ENCODE data around the gene OR1E2. TPM values are rescaled to one million over a fixed set of nuclear protein-coding genes. Genes with fewer than 3 reads are reported as not detected.
"Not testable (repeated sequence)": the region's sequence is repeated elsewhere in the genome, so short reads cannot be mapped to it uniquely, and the experiment has no call there.

OR1E2 gene
- total RNA-seq, 1 experiment from 2014 or later, result 0.42 TPM

DNA sequence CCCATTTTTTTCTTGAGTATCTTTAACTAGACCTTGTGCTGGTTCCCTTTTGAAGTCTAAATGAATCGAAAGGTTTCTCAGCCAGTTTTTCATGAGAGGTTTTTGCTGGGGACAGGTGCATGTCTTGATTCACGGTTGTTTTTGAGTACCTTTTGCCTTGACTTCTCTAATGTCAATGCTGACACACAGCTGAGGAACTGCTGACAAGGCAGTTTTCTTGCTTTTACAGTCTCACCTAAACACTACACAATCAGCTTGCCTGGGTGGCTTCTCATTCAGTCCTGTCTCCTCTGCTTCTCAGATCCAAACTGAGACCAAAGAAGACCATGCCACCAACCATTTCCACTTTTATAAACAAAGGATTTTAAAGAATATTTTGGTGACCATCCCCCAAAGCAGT is 15.4 kb downstream of the OR1E2 start:
- DNase-seq, result no peak
- no peaks in the 10 kb centered on the region for H3K27me3 ChIP-seq

DNA sequence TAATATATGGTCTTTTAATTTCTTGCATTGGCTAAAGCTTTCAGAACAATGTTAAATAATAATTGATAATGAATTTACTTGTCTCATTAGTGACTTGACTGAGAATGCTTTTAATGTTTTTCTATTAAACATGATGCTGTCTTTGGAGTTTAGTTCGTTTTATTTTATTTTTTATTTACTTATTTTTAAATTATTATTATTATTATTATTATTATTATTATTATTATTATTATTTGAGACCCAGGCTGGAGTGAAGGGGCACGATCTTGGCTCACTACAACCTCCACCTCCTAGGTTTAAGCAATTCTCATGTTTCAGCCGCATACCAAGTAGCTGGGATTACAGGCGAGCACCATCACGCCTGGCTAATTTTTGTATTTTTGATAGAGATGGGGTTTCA is 18.0 kb downstream of the OR1E2 start:
- no peak overlapping the region for H3K27ac ChIP-seq
- H3K36me3 ChIP-seq, result no peaks in the 10 kb centered on the region
- H3K4me1 ChIP-seq, result no peaks in the 10 kb centered on the region
- H3K27me3 ChIP-seq, result no peaks in the 10 kb centered on the region
- H3K4me3 ChIP-seq, result no peak overlapping the region
- H3K9me3 ChIP-seq (replicated peaks), result no peaks in the 10 kb centered on the region
- DNase-seq, result no peak

More for the DNA sequence above, 15.4 kb downstream of the OR1E2 start:
- Histone ChIP-seq H3K4me1 (no peaks in the 10 kb centered on the region), H3K27ac (no peak overlapping the region), H3K36me3 (no peaks in the 10 kb centered on the region), H3K4me3 (no peak overlapping the region), H3K9me3 (replicated peaks) (no peaks in the 10 kb centered on the region)

DNA sequence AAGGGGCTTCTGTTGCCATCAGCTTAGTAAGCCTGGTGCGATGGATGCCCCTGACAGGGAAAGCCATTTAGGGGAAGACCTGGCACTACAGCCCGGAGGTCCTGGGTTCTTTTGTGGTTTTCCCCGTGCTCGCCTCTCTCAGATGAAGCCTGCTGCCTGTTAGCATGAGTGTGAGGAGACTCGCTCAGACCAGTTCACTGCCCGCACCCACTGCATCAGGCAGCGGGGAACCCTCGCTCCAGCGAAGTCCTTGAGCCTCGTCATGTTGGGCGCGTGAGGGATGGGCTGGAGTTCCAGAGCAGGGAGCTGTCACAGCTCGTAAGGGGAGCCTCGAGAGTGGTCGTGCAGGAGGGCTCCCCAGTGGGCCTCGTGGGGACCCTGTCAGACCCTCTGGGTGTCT is 21.4 kb downstream of the OR1E2 start:
- H3K4me3 ChIP-seq; DNase-seq; H3K4me1 ChIP-seq; H3K9me3 ChIP-seq (replicated peaks); H3K36me3 ChIP-seq; H3K27me3 ChIP-seq; H3K27ac ChIP-seq: not testable (repeated sequence)

DNA sequence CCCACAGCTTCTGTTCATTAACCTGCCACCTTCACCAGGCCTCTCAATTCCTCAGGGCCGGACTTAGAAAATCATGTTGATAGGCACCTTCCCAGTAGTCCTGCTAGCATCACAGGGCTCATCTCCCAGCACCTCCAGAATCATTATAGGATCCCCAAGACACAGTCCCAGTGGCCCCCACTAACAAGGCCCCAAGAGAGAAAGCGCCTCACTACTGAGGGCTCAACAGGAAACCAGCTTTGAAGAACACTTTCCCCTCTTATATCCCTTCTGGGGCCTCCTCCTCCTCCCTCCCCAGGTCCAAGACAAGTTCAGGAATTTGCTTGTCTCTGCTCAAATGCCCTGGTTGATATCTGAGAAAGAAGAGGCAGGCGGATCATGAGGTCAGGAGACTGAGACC is 22.6 kb downstream of the OR1E2 start, which contains the start of gene OR3A3:
TSS of gene OR3A3 (plus strand) at position 301 of the 400 bp plus-strand sequence.
- Histone ChIP-seq H3K27ac (no peak within 1 kb of the TSS), H3K36me3 (no peaks in the 10 kb centered on the region), H3K9me3 (replicated peaks) (no peaks in the 10 kb centered on the region), H3K27me3 (no peaks in the 10 kb centered on the region), H3K4me3 (no peak within 1 kb of the TSS), H3K4me1 (no peaks in the 10 kb centered on the region)
- no peak for DNase-seq

DNA sequence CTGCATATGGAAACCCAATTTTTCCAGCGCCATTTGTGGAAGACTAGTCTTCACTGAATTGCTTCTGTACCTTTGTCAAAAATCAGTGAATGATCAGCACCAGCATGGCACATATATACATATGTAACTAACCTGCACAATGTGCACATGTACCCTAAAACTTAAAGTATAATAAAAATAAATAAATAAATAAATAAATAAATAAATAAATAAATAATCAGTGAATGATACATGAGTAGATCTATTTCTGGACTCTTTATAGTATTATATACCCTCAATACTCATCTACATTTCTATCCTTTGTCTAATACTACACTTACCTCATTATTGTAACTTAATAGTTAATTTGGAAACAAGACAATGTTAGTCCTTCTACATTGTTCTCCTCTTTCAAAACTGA is 29.8 kb downstream of the OR1E2 start:
- H3K4me3 ChIP-seq, DNase-seq: not testable (repeated sequence)

DNA sequence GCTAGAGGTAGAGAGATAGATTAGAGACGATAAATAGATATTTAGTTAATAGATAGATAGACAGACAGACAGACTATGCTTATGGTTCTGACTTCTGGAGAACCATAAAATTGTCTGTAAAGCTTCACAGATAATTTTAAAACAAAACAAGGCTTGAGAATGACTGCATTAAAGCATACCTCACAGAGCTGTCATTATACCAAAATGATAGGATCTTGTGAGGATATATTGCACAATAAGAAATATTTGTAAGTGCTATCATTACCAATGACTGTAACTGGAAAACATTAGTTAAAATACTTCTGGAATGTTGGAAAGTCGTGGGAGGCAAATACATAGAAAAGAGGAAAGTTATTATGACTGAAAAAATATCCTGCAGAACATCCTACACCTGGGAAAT is 31.9 kb downstream of the OR1E2 start:
- H3K4me1 ChIP-seq, result no peaks in the 10 kb centered on the region
- no peaks in the 10 kb centered on the region for H3K9me3 ChIP-seq (replicated peaks)

More for the DNA sequence above, 29.8 kb downstream of the OR1E2 start:
- H3K27me3 ChIP-seq; H3K9me3 ChIP-seq (replicated peaks); H3K4me1 ChIP-seq; H3K36me3 ChIP-seq; H3K27ac ChIP-seq: not testable (repeated sequence)

DNA sequence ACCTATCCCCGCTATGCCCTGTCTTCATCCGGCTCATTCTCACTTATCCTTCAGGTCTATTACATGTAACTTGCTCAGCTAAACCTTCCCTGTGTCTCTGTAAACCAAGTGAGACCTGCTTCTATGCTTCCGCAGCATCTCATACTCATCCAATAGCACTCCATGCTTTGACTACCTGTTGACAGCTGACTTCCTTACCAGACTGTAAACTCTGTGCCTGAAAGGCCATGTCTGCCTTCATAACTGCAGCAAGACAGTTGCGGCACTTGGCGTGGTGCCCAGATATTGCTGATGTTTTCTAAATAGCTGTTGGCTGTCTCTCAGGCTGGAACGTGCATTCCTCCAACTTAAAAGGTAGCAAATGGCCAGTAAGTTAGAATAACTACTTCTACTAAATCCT is 33.6 kb downstream of the OR1E2 start:
- Histone ChIP-seq H3K9me3 (replicated peaks) (no peaks in the 10 kb centered on the region), H3K27ac (no peak overlapping the region), H3K4me3 (no peak overlapping the region), H3K36me3 (no peaks in the 10 kb centered on the region), H3K4me1 (no peaks in the 10 kb centered on the region), H3K27me3 (no peaks in the 10 kb centered on the region)
- DNase-seq, result peak; percentile 9 to 22

More for the DNA sequence above, 31.9 kb downstream of the OR1E2 start:
- no peak for DNase-seq
- H3K36me3 ChIP-seq, result no peaks in the 10 kb centered on the region
- no peak overlapping the region for H3K4me3 ChIP-seq
- no peaks in the 10 kb centered on the region for H3K27me3 ChIP-seq
- no peak overlapping the region for H3K27ac ChIP-seq

DNA sequence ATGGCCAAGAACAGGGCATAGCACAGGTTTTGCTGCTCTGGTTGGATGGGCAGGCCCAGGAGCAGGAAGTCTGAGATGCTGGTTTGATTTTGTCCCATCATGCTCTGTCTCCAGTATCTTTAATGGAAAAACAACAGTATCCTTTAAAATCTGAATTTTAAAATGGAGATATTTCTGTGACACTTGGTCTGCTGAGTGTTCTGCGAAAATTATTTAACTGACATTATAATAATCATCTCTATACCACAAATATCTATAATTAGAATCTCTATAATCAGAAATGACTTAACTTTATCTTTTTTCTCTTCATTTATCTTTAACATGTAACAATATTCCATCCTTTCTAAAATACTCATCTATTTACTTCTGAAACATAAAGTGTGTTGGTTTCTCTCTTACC is 35.3 kb downstream of the OR1E2 start, which contains the start of gene OR1E1:
TSS of gene OR1E1 (minus strand) at position 101 of the 400 bp plus-strand sequence. CDS start at position 101, 0 bp downstream.
- no peaks in the 10 kb centered on the region for H3K27me3 ChIP-seq
- H3K36me3 ChIP-seq, result no peaks in the 10 kb centered on the region
- H3K4me1 ChIP-seq, result no peaks in the 10 kb centered on the region
- no peak within 1 kb of the TSS for H3K4me3 ChIP-seq
- no peaks in the 10 kb centered on the region for H3K9me3 ChIP-seq (replicated peaks)
- no peak within 1 kb of the TSS for H3K27ac ChIP-seq
- DNase-seq, result no peak

DNA sequence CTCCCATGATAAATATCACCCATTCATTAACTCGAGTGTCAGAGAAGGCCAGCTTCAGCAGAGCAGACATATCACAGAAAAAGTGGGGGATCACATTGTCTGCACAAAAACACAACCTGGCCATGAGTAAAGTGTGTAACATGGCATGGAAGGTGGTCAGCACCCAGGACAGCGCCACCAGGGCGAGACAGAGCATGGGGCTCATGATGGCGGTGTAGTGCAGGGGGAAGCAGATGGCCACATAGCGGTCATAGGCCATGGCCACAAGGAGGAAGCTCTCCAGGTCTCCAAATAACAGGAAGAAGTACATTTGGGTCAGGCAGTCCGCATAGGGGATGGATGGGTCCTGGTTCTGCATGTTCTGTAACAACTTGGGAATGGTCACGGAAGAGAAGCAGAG is 35.8 kb downstream of the OR1E2 start:
- peak; percentile 23 to 34 for DNase-seq
- H3K27me3 ChIP-seq; H3K4me3 ChIP-seq; H3K36me3 ChIP-seq; H3K4me1 ChIP-seq; H3K9me3 ChIP-seq (replicated peaks); H3K27ac ChIP-seq: not testable (repeated sequence)

DNA sequence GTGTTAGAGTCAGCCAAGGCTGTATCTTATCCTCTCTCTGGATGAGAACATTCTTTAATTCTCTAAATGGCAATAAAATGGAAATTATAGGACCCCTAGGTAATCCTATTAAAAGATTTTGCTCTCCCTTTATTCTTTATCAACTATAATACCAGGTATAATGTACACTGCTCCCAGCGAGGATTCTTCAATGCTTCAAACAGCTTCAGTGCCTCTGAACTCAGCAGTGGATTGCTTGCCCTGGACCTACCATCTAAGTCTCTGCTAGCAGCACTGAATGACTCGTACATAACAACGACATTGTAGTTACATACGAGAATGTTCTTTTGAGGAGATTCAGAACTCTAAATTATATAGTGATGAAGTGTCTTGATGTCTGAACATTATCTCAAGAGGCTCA is 43.9 kb downstream of the OR1E2 start:
- no peaks in the 10 kb centered on the region for H3K27me3 ChIP-seq
- H3K4me3 ChIP-seq, result no peak overlapping the region
- H3K36me3 ChIP-seq, result no peaks in the 10 kb centered on the region
- H3K27ac ChIP-seq, result no peak overlapping the region
- no peaks in the 10 kb centered on the region for H3K4me1 ChIP-seq
- H3K9me3 ChIP-seq (replicated peaks), result no peaks in the 10 kb centered on the region
- no peak for DNase-seq

DNA sequence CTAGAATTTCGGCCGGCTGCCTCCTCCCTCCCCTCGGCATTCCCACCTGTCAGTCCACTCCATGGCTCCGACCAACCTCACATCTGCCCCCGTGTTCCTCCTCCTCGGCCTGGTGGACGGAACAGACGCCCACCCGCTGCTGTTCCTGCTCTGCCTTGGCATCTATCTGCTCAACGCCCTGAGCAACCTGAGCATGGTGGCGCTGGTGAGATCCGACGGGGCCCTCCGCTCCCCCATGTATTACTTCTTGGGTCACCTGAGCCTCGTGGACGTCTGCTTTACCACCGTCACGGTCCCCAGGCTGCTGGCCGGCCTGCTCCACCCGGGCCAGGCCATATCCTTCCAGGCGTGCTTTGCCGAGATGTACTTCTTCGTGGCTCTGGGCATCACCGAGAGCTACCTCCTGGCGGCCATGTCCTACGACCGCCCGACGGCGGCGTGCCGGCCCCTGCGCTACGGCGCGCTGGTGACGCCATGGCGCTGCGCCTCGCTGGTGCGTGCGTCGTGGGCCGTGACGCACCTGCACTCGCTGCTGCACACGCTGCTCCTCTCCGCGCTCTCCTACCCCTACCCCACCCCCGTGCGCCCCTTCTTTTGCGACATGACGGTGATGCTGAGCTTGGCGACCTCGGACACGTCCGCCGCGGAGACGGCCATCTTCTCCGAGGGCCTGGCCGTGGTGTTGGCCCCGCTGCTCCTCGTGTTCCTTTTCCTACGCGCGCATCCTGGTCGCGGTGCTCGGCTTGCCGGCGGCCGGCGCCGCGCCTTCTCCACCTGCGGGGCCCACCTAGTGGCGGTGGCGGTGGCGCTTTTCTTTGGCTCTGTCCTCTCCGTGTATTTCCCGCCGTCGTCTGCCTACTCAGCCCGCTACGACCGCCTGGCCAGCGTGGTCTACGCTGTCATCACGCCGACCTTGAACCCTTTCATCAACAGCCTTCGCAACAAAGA is 47.5 kb downstream of the OR1E2 start, which contains the start of gene OR3A2:
TSS of gene OR3A2 (minus strand) at position 440 of the 948 bp plus-strand sequence.
- DNase-seq, result no peak
- Histone ChIP-seq H3K9me3 (replicated peaks) (no peaks in the 10 kb centered on the region), H3K27ac (no peak within 1 kb of the TSS), H3K4me1 (no peaks in the 10 kb centered on the region), H3K36me3 (no peaks in the 10 kb centered on the region), H3K27me3 (no peaks in the 10 kb centered on the region), H3K4me3 (no peak within 1 kb of the TSS)

Other genes starting within 250 kb of the OR1E2 start
- gene OR1A2, start 236.3 kb downstream of the OR1E2 start, total RNA-seq (2014; rRNA removed; shearing (Covaris generic)), result not detected in 2 replicates
- gene OR1A1, start 226.2 kb downstream of the OR1E2 start, total RNA-seq (2014; rRNA removed; shearing (Covaris generic)), result not detected in 2 replicates
- gene OR3A1, start 135.5 kb downstream of the OR1E2 start, total RNA-seq (2014; rRNA removed; shearing (Covaris generic)), result 0.06 TPM in 1 of 2 replicates, not detected in the other
- gene OR3A2, start 47.5 kb downstream of the OR1E2 start, total RNA-seq (2014; rRNA removed; shearing (Covaris generic)), result 0.08 and 0.16 TPM in 2 replicates
- gene OR1E1, start 35.4 kb downstream of the OR1E2 start, total RNA-seq (2014; rRNA removed; shearing (Covaris generic)), result 0.18 and 0.33 TPM in 2 replicates
- not detected in 2 replicates for gene OR3A3, start 22.5 kb downstream of the OR1E2 start, total RNA-seq (2014; rRNA removed; shearing (Covaris generic))
- gene SPATA22, start 38.0 kb upstream of the OR1E2 start, total RNA-seq (2014; rRNA removed; shearing (Covaris generic)), result 1.8 and 2.2 TPM in 2 replicates
- gene ASPA, start 42.2 kb upstream of the OR1E2 start, total RNA-seq (2014; rRNA removed; shearing (Covaris generic)), result 0.02 TPM in 1 of 2 replicates, not detected in the other
- 1.6 and 2.0 TPM in 2 replicates for gene TRPV3, start 124.0 kb upstream of the OR1E2 start, total RNA-seq (2014; rRNA removed; shearing (Covaris generic))
- 3.1 and 4.0 TPM in 2 replicates for gene TRPV1, start 175.6 kb upstream of the OR1E2 start, total RNA-seq (2014; rRNA removed; shearing (Covaris generic))
- gene SHPK, start 202.4 kb upstream of the OR1E2 start, total RNA-seq (2014; rRNA removed; shearing (Covaris generic)), result 11.4 and 12.4 TPM in 2 replicates
- 6.0 and 8.1 TPM in 2 replicates for gene CTNS, start 202.9 kb upstream of the OR1E2 start, total RNA-seq (2014; rRNA removed; shearing (Covaris generic))
- gene TAX1BP3, start 234.7 kb upstream of the OR1E2 start, total RNA-seq (2014; rRNA removed; shearing (Covaris generic)), result 27.6 and 28.6 TPM in 2 replicates
- gene EMC6, start 235.0 kb upstream of the OR1E2 start, total RNA-seq (2014; rRNA removed; shearing (Covaris generic)), result 25.3 and 27.9 TPM in 2 replicates

Measured in SJCRH30 (cell line).